GM21360 (cell line): Measurements from ENCODE around the gene MDM2.
A peak's percentile ranks its signal among the peaks of the same experiment; 100 is the strongest.
"Not testable (repeated sequence)": the region's sequence is repeated elsewhere in the genome, so short reads cannot be mapped to it uniquely, and the experiment has no call there.

ENCODE experiments used
- ATAC-seq: cut with Tn5 transposase; IDR thresholded peaks from one replicate; pipeline ENCODE4 v1.9.1; 2021; ENCODE audit warnings: mild to moderate bottlenecking, moderate library complexity; ENCODE audit not compliant: unreplicated experiment

MDM2 gene

GRCh38 chr12:68804657-68805591, 3.1 kb upstream of the MDM2 start:
- ATAC-seq: no peak

DNA sequence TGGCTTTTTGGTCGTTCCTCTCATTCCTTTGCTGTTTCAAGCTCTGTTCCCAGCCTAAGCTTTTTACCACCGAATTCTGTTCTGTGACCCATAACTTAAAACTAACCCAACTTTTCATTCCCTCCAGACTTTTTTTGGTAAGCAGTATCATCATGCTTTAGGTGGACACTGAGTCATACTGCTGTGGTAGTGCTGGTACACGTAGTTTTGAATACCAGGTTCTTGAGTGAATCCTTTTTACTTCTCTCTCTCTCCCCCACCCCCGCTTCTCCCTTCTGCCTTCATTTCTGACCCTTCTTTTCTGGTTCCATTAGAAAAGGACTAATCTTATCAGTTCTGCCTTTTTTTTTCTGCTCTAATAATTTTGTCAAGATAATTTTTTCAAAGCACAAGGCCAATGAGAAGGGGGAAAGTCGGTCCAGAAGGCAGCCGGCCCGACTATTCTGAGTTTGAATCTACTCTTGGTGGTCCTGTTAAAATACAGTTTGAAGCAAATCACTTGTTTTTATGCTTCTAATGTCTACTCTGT, 2.3 kb upstream of the MDM2 start:
- ATAC-seq: no peak

- no peak for ATAC-seq
These were observed 1.3 kb upstream of the MDM2 start for GRCh38 chr12:68806488-68807237.

DNA sequence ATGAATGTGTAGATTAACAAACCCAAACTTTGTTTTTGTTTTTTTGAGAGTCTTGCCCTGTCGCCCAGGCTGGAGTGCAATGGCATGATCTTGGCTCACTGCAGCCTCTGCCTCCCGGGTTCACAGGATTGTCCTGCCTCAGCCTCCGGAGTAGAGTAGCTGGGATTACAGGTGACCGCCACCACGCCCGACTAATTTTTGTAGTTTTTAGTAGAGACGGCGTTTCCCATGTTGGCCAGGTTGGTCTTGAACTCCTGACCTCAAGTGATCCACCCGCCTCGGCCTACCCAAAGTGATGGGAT, 752 bp upstream of the MDM2 start:
- ATAC-seq: not testable (repeated sequence)

DNA sequence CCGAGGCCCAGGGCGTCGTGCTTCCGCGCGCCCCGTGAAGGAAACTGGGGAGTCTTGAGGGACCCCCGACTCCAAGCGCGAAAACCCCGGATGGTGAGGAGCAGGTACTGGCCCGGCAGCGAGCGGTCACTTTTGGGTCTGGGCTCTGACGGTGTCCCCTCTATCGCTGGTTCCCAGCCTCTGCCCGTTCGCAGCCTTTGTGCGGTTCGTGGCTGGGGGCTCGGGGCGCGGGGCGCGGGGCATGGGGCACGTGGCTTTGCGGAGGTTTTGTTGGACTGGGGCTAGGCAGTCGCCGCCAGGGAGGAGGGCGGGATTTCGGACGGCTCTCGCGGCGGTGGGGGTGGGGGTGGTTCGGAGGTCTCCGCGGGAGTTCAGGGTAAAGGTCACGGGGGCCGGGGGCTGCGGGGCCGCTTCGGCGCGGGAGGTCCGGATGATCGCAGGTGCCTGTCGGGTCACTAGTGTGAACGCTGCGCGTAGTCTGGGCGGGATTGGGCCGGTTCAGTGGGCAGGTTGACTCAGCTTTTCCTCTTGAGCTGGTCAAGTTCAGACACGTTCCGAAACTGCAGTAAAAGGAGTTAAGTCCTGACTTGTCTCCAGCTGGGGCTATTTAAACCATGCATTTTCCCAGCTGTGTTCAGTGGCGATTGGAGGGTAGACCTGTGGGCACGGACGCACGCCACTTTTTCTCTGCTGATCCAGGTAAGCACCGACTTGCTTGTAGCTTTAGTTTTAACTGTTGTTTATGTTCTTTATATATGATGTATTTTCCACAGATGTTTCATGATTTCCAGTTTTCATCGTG, 612 bp downstream of the MDM2 start:
- peak; percentile 53 for ATAC-seq

GRCh38 chr12:68809190-68810026, 1.4 kb downstream of the MDM2 start:
- ATAC-seq: no peak

GRCh38 chr12:68810027-68810389, 2.0 kb downstream of the MDM2 start:
- not testable (repeated sequence) for ATAC-seq

DNA sequence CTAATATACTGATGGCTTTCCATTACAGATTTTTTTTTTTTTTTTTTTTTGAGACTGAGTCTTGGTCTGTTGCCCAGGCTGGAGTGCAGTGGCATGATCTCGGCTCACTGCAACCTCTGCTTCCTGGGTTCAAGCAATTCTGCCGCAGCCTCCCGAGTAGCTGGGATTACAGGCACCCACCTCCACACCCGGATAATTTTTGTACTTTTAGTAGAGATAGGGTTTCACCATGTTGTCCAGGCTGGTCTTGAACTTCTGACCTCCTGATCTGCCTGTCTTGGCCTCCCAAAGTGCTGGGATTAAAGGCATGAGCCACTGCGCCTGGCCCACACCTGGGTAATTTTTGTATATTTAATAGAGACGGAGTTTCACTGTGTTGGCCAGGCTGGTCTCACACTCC, 3.6 kb downstream of the MDM2 start:
- ATAC-seq: not testable (repeated sequence)

- ATAC-seq: no peak
These were observed 4.7 kb downstream of the MDM2 start for GRCh38 chr12:68812553-68813241.

- ATAC-seq: no peak
These were observed 5.2 kb downstream of the MDM2 start for GRCh38 chr12:68813242-68813593.

DNA sequence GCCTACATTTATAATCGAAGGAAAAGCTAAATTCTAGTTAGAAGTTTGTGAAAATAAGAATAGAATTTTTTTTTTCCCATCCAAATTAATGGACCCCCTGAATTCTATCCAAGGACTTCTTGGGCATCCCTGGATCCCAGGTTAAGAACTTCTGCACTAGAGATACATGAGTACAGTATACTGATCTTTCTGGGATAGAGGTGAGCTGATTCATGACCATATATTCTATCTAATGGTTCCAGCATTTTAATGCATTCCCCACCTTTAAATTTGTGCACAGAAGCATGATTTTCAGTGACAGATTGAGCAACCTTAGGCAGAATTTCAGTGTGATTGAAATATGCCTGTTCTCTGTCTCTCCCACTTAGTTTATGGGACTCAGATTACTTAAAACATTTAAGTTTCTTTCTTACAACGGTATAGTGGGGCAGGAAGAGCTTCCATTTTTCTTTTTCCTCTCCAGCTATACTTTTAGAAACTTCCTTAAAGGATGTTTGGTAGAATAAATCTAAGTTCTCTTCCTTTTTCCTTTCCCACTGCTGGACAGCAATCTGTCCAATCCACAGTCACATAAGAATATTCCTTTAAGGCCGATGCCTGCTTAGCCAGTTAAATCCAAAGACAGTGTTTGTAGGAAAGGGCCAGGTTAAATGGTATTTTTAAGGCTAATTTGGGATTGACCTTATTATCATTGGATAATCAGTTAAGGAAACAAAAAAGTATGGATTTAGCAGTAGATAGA, 6.7 kb downstream of the MDM2 start:
- no peak for ATAC-seq

DNA sequence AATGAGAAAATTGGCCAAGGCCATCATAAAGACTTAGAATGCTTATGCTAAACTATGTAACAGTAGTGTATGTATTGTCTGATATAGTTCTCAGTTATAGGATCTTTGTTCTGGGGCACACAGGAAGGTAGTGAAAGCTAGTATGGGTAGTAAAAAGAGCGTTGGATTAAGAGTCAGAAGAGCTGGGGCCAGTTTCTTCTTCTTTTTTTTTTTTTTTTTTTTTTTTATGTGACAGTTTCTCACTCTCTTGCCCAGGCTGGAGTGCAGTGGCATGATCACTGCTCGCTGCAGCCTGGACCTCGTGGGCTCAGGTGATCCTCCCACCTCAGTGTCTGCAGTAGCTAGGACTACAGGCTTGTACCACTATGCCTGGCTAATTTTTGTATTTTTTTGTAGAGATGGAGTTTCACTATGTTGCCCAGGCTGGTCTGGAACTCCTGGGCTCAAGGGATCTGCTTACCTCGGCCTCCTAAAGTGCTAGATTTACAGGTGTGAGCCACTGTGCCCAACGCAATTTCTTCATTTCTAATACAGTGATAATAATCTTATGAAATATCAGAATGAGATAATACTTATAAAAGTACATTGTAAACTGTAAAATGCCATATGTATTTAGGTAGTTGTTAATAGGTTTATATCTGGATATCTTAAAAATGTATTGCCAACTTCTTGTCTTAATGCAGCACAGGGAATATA, 7.4 kb downstream of the MDM2 start:
- no peak for ATAC-seq

- ATAC-seq: no peak
These were observed 8.2 kb downstream of the MDM2 start for GRCh38 chr12:68815928-68816800.

GRCh38 chr12:68819481-68819880, 11.5 kb downstream of the MDM2 start:
- not testable (repeated sequence) for ATAC-seq

DNA sequence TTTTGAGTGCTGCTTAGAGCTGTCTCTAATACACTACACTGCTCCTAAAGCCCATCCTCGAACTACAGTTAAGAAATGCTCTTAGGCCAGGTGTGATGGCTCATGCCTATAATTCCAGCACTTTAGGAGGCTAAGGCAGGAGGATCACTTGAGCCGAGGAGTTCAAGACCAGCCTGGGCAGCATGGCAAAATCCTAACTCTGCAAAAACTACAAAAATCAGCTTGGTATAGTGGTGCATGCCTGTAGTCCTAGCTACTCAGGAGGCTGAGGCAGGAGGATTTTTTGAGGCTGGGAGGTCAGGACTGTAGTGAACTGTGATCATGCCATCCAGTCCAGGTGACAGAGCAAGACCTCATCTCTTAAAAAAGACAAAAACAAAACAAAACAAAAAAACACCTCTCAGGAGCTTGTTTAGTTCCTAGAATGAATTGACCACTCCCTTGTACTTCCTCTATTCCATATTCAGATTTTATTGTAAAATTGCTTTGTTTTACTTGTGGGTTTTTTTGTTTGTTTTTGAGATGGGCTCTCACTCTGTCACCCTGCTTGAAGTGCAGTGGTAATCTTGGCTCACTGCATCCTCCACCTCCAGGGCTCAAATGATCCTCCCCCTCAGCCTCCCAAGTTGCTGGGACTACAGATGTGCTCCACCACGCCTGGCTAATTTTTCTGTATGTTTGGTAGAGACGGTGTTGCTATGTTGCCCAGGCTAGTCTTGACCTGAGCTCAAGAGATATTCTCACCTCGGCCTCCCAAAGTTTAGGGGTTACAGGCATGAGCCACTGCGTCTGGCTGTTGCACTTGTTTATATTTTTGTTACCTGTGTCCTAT, 13.6 kb downstream of the MDM2 start:
- no peak for ATAC-seq

DNA sequence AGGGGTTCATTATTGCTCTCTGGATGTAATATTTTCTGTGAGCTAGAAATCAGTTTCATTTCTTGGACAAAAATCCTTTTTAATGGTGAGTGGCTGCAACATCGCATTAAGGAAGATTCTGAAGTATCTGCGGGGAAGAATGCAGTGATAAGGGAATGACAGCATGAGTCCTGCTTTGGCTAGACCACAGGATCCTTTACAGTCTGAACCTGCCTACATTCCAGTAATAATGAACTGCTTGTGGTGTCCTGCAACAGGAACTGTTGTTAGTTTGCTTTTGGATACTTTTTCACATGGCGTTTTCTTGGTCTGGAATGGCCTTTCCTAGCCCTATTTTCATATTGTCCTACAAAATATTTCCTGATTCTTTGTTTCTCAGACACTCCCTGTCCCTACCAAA, 15.7 kb downstream of the MDM2 start:
- no peak for ATAC-seq

- ATAC-seq: no peak
These were observed 16.2 kb downstream of the MDM2 start for GRCh38 chr12:68824131-68824530.
